Urinary bladder (tissue), 4 donors: ENCODE measurements around the gene MRFAP1. TPM values are rescaled to one million over a fixed set of nuclear protein-coding genes. Genes with fewer than 3 reads are reported as not detected.
A peak's percentile ranks its signal among the peaks of the same experiment; 100 is the strongest.
"Not testable (repeated sequence)": the region's sequence is repeated elsewhere in the genome, so short reads cannot be mapped to it uniquely, and the experiment has no call there.

Experiments
- DNase-seq: peaks from one replicate; pipeline ENCODE4 v3.0.0-alpha.2; 2015; ENCODE audit errors: extremely low spot score
- H3K27ac ChIP-seq: one replicate; pipeline ENCODE4 v1.5.1; 2013; ENCODE audit warnings: low read depth, mild to moderate bottlenecking, moderate library complexity
- H3K36me3 ChIP-seq: one replicate; pipeline ENCODE4 v1.6.1; 2013; ENCODE audit warnings: mild to moderate bottlenecking, moderate library complexity; ENCODE audit not compliant: insufficient read depth
- H3K4me1 ChIP-seq: one replicate; pipeline ENCODE4 v1.6.1; 2013; ENCODE audit warnings: mild to moderate bottlenecking, moderate library complexity; ENCODE audit not compliant: insufficient read depth
- H3K4me3 ChIP-seq: one replicate; pipeline ENCODE4 v1.5.1; 2013; ENCODE audit warnings: low read depth, low read length
- WGBS: extraction: QIAGEN DNeasy Blood & Tissue Kit; methylation state at CpG from one replicate; pipeline ENCODE4 v1.1.7; 2013; 5-methylcytosine and 5-hydroxymethylcytosine counted together
- polyA plus RNA-seq: library from polyadenylated mRNA; stranded (reverse); fragments of 200-250 nt; gene quantifications from one replicate; pipeline ENCODE4 v1.2.3, GENCODE V29; 2013
- total RNA-seq: library from RNA; depleted of rRNA; stranded (reverse); fragments of >200 nt; gene quantifications from one replicate; pipeline ENCODE4 v1.2.3, GENCODE V29; 2014
- donor health status: healthy with polysubstance abuse.
- donor health status: healthy.

The MRFAP1 gene
- total and polyA plus RNA-seq, 2 donors, result 81.2 to 384 TPM

DNA sequence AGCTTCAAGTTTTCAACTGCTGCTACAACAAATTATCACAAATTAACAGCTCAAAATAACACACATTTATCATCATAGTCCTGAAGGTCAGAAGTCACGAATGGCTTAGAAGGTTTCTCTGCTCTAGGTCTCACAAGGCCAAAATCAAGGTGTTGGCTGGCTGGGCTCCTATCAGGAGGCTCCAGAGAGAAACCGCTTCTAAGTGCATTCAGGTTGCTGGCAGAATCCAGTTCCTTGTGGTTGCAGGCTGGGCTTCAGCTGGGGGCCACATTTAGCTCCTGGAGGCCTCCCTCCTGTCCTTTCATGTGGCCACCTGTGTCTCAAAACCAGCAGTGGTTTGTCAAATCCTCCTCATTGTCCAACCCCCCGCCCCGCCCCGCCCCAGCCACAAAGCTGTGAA, 15.4 kb downstream of the MRFAP1 start:
- no peak for DNase-seq
- H3K27ac ChIP-seq, result no peak overlapping the region
- no peaks in the 10 kb centered on the region for H3K36me3 ChIP-seq
- 92% methylated on average over 5 of the region's 5 CpGs for WGBS
- no peaks in the 10 kb centered on the region for H3K4me1 ChIP-seq
- H3K4me3 ChIP-seq, result no peak overlapping the region

DNA sequence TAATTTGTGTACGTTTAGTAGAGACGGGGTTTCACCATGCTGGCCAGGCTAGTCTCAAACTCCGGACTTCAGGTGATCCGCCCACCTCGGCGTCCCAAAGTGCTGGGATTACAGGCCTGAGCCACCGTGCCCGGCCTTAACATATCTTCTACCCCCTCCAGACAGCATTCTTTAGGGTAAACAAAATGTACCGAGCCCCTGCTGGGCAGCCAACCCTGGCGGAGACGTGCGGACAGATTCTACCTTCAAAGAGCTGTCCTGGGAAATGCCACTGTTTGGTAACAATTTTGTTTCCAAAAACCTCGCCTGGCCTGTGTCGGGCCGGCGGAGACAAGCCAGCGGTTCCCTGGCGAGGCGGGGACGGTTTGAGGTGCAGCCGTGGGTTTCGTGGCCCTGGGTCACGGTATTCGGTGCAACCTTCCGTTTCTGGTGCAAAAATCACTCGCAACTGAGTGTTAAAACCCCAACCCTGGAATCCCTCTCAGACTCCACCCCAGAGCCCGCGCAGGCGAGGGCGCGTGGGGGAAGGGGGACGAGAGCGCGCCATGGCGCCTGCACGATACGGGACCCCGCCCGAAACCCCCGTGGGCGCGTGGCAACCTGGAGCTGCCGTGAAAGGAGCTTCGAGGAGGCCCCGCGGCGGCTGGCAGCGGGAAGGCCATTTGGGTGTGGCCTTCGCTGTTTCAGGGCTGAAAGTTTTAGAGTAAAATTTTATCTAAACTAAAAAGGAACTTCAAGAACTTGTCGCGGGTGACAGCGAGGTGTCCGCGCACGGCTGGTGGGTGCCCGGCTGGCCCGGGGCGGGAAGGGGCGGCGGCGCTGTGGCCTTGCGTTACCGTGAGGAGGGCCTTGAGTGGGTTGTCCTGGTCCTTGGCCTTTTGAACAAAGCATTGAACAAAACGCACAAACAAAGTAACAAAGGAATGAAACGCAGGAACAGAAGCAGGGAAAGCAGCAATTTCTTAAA, 17.0 kb downstream of the MRFAP1 start:
- Histone ChIP-seq H3K4me3 (no peak overlapping the region), H3K36me3 (no peaks in the 10 kb centered on the region), H3K4me1 (no peaks in the 10 kb centered on the region), H3K27ac (no peak overlapping the region)
- 73% methylated on average over 65 of the region's 65 CpGs for WGBS
- no peak for DNase-seq

DNA sequence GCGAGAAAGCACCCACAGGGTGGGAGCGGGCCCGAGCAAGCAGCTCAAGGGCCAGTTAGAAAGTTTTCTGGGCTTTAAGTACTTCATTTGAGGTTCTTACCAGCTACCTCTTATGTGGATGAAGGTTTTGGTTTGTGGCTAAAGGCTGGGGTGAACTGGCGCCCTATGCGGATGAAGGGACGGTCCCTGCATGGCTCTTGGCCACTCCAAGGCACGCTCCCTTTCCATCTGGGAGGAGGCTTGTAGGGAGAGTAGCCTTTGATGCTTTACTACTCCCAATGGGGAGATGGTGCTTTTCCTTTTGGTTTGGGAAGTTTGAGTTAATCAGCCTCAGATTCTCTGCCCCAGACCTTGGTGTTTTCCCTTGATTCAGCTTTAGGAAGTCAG, 17.7 kb downstream of the MRFAP1 start:
- no peaks in the 10 kb centered on the region for H3K36me3 ChIP-seq
- peak overlapping the region; percentile 78 for H3K27ac ChIP-seq
- H3K4me3 ChIP-seq, result peak overlapping the region; percentile 39
- H3K4me1 ChIP-seq, result no peaks in the 10 kb centered on the region
- no peak for DNase-seq
- WGBS, result 90% methylated on average over 7 of the region's 7 CpGs

DNA sequence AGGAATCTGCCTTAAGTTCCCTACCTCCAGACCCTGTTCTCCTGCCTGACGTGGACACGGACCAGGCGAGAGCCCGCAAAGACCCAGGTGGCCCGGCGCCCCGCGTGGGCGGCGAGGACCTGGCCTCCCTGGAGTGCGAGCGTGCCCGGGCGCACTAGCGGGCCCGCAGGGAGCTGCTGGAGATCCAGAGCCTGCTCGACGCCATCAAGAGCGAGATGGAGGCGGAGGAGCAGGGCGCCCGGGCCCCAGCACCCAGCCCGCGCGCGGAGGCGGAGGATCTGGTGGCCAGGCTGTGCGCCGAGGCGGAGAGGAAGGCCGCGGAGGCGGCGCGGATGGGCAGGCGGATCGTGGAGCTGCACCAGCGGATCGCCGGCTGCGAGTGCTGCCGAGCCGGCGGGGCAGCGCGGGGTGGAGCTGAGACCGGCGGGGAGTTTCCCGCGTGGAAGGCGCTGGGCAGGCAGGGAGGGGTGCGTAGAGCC, 18.2 kb downstream of the MRFAP1 start:
- Histone ChIP-seq H3K27ac (peak overlapping the region; percentile 78), H3K4me3 (peak overlapping the region; percentile 39), H3K4me1 (no peaks in the 10 kb centered on the region), H3K36me3 (no peaks in the 10 kb centered on the region)
- 6% methylated on average over 52 of the region's 52 CpGs for whole genome bisulfite sequencing
- DNase-seq, result no peak

DNA sequence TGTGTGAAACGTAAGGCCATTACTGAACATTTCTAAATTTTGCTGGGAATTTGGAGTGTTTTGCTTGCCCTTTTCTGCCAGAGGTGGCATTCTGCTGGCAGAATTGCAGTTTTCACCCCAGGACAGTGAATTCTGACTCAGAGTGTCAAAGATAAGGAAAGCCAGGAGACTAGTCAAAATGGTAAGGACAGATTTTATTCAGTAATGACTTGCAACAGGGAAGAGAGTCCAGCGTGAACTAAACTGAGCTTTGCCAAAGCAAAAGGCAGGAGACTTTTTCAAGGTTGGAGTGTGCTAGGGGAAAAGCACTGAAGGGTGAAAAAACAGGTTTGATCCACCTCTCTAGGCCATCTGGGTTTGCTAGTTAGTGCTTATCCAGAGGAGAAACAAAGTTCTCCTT, 19.4 kb downstream of the MRFAP1 start:
- Histone ChIP-seq H3K27ac (no peak overlapping the region), H3K36me3 (no peaks in the 10 kb centered on the region), H3K4me1 (peaks cover 1% of the 10 kb centered on the region), H3K4me3 (no peak overlapping the region)
- WGBS, result 68% methylated on average over 2 of the region's 2 CpGs
- DNase-seq, result no peak

DNA sequence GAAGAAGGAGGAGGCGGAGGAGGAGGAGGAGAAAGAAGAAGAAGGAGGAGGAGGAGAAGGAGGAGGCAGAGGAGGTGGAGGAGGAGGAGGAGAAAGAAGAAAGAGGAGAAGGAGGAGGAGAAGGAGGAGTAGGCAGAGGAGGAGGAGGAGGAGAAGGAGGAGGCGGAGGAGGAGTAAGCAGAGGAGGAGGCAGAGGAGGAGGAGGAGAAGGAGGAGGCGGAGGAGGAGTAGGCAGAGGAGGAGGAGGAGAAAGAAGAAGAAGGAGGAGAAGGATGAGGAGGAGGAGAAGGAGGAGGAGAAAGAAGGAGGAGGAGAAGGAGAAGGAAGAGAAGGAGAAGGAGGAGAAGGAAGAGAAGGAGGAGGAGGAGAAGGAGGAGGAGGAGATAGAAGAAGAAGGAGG, 19.9 kb downstream of the MRFAP1 start:
- 99% methylated on average over 3 of the region's 3 CpGs for WGBS
- H3K36me3 ChIP-seq, result no peaks in the 10 kb centered on the region
- no peak overlapping the region for H3K27ac ChIP-seq
- peaks cover 1% of the 10 kb centered on the region for H3K4me1 ChIP-seq
- no peak for DNase-seq
- H3K4me3 ChIP-seq, result no peak overlapping the region

DNA sequence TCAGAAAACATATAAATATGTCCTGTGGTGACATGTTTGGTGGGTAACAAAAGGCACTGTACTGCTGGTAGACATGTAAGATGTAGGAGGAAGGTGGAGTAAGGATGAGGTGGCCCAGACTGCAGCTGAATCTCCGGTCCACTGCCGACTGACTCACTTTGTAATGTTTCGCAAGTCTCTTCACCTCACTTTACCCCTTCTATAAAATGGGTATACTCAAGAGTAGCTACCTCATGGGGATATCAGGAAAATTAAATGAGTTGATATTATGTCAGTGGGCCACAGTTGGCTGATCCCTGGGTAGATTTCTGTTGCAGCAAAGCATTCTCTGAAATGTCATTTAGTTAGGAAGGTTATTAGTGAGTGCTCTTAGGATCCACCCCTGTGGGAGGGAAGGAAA, 22.1 kb downstream of the MRFAP1 start:
- Histone ChIP-seq H3K27ac (no peak overlapping the region), H3K4me1 (peaks cover 1% of the 10 kb centered on the region), H3K4me3 (no peak overlapping the region), H3K36me3 (no peaks in the 10 kb centered on the region)
- no peak for DNase-seq
- 94% methylated on average over 3 of the region's 3 CpGs for WGBS

DNA sequence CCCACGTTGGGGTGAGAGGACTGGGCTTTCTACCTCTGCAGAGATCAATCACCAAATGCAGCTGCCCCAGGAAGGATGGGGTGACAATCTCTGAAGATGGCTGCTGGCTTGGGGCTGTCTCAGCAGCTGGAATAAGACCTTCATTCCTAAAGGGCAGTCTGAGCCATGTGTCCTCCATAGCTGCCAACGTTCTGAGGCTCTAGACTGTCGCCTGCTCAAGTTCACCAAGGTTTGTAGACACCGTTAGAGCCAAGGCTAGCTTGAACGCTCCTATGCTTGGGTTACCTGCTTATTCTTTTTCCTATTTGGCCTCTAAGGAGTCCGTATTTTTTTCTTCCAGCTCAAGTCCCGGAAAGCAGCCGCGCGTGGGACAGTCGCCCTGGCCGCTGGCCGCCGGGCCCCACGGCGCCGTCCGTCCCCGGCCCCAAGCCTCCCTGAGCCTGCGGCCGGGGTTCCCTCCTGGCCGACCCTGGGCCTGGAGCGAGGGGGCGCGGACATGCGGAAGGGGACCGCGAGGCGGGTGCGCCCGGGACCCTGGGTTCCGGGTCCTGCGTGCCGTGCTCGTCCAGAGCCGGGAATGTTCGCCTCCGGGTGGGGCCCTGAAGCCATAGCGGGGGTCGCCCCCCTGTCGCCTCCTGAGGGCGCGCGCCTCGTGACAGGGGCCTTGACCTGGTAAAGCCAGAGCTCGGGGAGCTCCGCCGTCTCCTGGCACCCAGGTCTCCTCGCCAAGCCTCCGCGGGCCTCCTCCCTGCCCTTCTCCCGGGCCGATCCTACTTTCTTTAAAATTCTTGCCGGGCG, 23.3 kb downstream of the MRFAP1 start:
- Histone ChIP-seq H3K36me3 (no peaks in the 10 kb centered on the region), H3K4me3 (peak overlapping the region; percentile 32), H3K4me1 (peaks cover 1% of the 10 kb centered on the region), H3K27ac (no peak overlapping the region)
- WGBS, result 13% methylated on average over 55 of the region's 55 CpGs
- DNase-seq, result no peak

DNA sequence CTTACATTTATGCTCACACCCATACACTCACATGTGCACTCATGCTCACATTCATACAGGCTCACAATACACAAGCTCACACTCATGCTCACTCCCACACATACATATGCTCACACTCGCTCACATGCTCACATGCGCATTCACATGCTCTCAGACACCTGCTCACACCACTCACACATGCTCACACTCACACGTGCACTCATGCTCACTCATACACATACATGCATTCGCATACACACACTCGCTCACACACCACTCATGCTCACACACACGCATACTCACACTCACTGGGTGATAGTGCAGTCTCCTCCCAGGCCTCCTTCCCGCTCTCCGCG, 24.8 kb downstream of the MRFAP1 start:
- 99% methylated on average over 9 of the region's 9 CpGs for whole genome bisulfite sequencing
- Histone ChIP-seq H3K36me3 (no peaks in the 10 kb centered on the region), H3K4me3 (no peak overlapping the region), H3K27ac (no peak overlapping the region), H3K4me1 (peaks cover 1% of the 10 kb centered on the region)
- no peak for DNase-seq

DNA sequence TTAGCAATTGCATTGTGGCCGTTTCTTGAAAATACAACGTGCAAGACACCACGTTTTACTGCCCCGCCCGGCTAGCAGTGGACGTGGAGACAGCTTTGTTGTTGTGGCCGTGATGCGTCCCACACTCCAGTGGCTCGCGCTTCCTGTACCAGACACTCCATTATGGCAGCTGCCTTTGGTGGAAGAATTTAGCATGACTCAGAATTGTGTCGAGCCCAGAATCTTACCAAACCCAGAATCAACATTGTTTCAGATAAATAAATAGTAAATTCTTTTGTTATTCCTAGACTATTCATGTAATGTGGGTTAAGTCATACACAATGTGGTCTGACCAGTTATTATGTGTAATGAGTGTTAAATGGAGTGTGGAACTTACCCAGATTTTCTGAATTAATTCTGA, 27.9 kb downstream of the MRFAP1 start:
- Histone ChIP-seq H3K36me3 (no peaks in the 10 kb centered on the region), H3K4me1 (peaks cover 1% of the 10 kb centered on the region), H3K27ac (no peak overlapping the region), H3K4me3 (no peak overlapping the region)
- no peak for DNase-seq
- WGBS, result 83% methylated on average over 11 of the region's 11 CpGs

DNA sequence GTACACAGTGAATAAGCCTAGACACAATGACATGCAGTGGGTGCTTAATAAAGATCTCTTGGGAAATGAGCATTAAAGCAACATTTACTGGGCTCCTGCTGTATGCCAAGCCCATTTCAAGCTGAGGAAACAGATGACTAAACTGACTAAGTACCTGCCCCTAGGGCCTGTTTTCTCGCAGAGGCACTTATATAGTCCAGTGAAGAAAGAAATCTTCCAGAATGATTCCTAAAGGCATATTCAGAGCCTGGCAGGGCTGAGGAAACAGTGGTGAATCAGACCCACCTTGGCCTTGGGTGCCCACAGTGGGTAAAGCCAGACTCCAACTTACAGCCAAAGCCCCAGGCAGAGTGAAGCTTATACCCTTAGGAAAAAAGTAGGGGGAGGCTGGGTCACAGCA, 31.2 kb downstream of the MRFAP1 start:
- no peaks in the 10 kb centered on the region for H3K4me1 ChIP-seq
- H3K4me3 ChIP-seq, result no peak overlapping the region
- 94% methylated on average over 1 of the region's 1 CpG for WGBS
- DNase-seq, result no peak
- H3K36me3 ChIP-seq, result no peaks in the 10 kb centered on the region
- H3K27ac ChIP-seq, result no peak overlapping the region

DNA sequence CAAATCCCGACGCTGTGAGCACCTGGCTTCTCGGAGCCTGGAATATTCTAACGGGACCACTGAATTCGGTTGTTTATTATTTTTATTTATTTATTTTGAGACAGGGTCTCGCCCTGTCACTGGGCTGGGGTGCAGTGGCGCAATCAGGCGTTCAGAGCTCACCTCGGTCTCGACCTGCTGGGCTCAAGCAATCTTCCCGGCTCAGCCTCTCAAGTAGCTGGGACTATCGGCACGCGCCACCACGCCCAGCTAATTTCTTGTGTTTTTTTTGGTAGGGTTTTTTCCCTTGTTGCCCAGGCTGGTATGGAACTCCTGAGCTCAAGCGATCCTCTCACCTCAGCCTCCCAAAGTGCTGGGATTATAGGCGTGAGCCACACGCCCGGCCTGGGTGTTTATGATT, 31.6 kb downstream of the MRFAP1 start:
- no peak for DNase-seq
- Histone ChIP-seq H3K4me3 (no peak overlapping the region), H3K27ac (no peak overlapping the region), H3K4me1 (no peaks in the 10 kb centered on the region), H3K36me3 (no peaks in the 10 kb centered on the region)
- WGBS, result 96% methylated on average over 19 of the region's 19 CpGs

DNA sequence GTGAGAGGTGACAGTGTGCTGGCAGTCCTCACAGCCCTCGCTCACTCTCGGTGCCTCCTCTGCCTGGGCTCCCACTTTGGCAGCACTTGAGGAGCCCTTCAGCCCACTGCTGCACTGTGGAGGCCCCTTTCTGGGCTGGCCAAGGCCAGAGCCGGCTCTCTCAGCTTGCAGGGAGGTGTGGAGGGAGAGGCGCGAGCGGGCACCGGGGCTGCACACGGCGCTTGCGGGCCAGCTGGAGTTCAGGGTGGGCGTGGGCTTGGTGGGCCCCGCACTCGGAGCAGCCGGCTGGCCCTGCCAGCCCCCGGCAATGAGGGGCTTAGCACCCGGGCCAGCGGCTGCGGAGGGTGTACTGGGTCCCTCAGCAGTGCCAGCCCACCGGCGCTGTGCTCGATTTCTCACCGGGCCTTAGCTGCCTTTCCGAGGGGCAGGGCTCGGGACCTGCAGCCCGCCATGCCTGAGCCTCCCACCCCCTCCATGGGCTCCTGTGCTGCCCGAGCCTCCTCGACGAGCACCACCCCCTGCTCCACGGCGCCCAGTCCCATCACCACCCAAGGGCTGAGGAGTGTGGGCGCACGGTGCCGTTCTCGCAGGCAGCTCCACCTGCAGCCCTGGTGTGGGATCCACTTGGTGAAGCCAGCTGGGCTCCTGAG, 32.2 kb downstream of the MRFAP1 start:
- DNase-seq, H3K27ac ChIP-seq, H3K36me3 ChIP-seq, H3K4me3 ChIP-seq, H3K4me1 ChIP-seq: not testable (repeated sequence)
- 97% methylated on average over 34 of the region's 34 CpGs for WGBS
